ENCODE measurements around the gene BMP3. TPM values are rescaled to one million over a fixed set of nuclear protein-coding genes. Genes with fewer than 3 reads are reported as not detected.

The BMP3 gene
- total RNA-seq, result under 1 TPM; 0.08 to 0.52 TPM

- no peaks in the 10 kb centered on the region for H3K9me3 ChIP-seq
- peaks cover 0 to 14% of the 10 kb centered on the region in 2 donors for H3K4me1 ChIP-seq
- peaks cover 0 to 13% of the 10 kb centered on the region in 2 donors for H3K27me3 ChIP-seq
- no peak for DNase-seq (ENCODE audit: low spot score)
- H3K27ac ChIP-seq, result no peak within 1 kb of the TSS
- H3K4me3 ChIP-seq, result peak within 1 kb of the TSS; percentile 11 to 42
- H3K36me3 ChIP-seq, result no peaks in the 10 kb centered on the region
- no peak for TF ChIP-seq CTCF (IDR thresholded peaks at IDR 0.05)
These were observed at the start of gene BMP3 for GRCh38 chr4:81030061-81030980. Gene BMP3 (plus strand): TSS chr4:81030708. CDS start chr4:81031285, 577 bp downstream.

- DNase-seq (ENCODE audit: low spot score), result no peak
- H3K9me3 ChIP-seq, result no peaks in the 10 kb centered on the region
- no peaks in the 10 kb centered on the region for H3K36me3 ChIP-seq
These were observed 44.5 kb upstream of the BMP3 start for GRCh38 chr4:80986011-80986410.

GRCh38 chr4:80989921-80990544 lies 40.5 kb upstream of the BMP3 start:
- Histone ChIP-seq H3K27me3 (no peaks in the 10 kb centered on the region), H3K36me3 (no peaks in the 10 kb centered on the region), H3K27ac (no peak overlapping the region), H3K9me3 (no peaks in the 10 kb centered on the region), H3K4me3 (no peak overlapping the region), H3K4me1 (no peaks in the 10 kb centered on the region)
- peak; percentile 46 to 78 for TF ChIP-seq CTCF (IDR thresholded peaks at IDR 0.05)
- DNase-seq (ENCODE audit: low spot score), result no peak

More at GRCh38 chr4:80986011-80986410, 44.5 kb upstream of the BMP3 start:
- no peaks in the 10 kb centered on the region for H3K27me3 ChIP-seq
- H3K4me1 ChIP-seq, result no peaks in the 10 kb centered on the region
- TF ChIP-seq CTCF (IDR thresholded peaks at IDR 0.05), result no peak
- no peak overlapping the region for H3K27ac ChIP-seq
- H3K4me3 ChIP-seq, result no peak overlapping the region

GRCh38 chr4:80990851-80991250 lies 39.7 kb upstream of the BMP3 start:
- TF ChIP-seq CTCF (IDR thresholded peaks at IDR 0.05), result no peak
- Histone ChIP-seq H3K27ac (no peak overlapping the region), H3K27me3 (no peaks in the 10 kb centered on the region), H3K4me3 (no peak overlapping the region), H3K36me3 (no peaks in the 10 kb centered on the region), H3K9me3 (no peaks in the 10 kb centered on the region), H3K4me1 (no peaks in the 10 kb centered on the region)
- no peak for DNase-seq (ENCODE audit: low spot score)

GRCh38 chr4:80999943-81000342 lies 30.6 kb upstream of the BMP3 start:
- TF ChIP-seq CTCF (IDR thresholded peaks at IDR 0.05), result no peak
- Histone ChIP-seq H3K27ac (no peak overlapping the region), H3K36me3 (no peaks in the 10 kb centered on the region), H3K4me3 (no peak overlapping the region), H3K9me3 (no peaks in the 10 kb centered on the region), H3K4me1 (no peaks in the 10 kb centered on the region), H3K27me3 (no peaks in the 10 kb centered on the region)
- no peak for DNase-seq (ENCODE audit: low spot score)
